Liver (tissue), 9 donors: ENCODE measurements around the gene CPSF4. TPM values are rescaled to one million over a fixed set of nuclear protein-coding genes. Genes with fewer than 3 reads are reported as not detected.

Experiments
- DNase-seq: peaks from one replicate; pipeline ENCODE4 v3.0.0-alpha.2; 2017; ENCODE audit warnings: low spot score
- H3K27ac ChIP-seq, 2 donors: one replicate each; pipeline ENCODE4 v1.7.0; 2013; ENCODE audit warnings: inconsistent platforms in 2 of 2, low read length in 2 of 2, control low read depth in 1 of 2, low read depth in 1 of 2, mild to moderate bottlenecking in 1 of 2
- H3K27me3 ChIP-seq, 4 donors: one replicate each; pipeline versions ENCODE4 v1.6.1 to v1.7.0; 2013; ENCODE audit warnings: low read length in 3 of 4, inconsistent platforms in 1 of 4, mild to moderate bottlenecking in 1 of 4, moderate library complexity in 1 of 4; ENCODE audit not compliant: control insufficient read depth in 4 of 4, insufficient read depth in 4 of 4
- H3K36me3 ChIP-seq, 4 donors: one replicate each; pipeline versions ENCODE4 v1.6.1 to v1.7.0; 2013; ENCODE audit warnings: low read length in 3 of 4, mild to moderate bottlenecking in 3 of 4, low read depth in 1 of 4, moderate library complexity in 1 of 4; ENCODE audit not compliant: control insufficient read depth in 4 of 4, insufficient read depth in 3 of 4
- H3K4me1 ChIP-seq, 4 donors: one replicate each; pipeline versions ENCODE4 v1.6.1 to v1.7.0; 2013; ENCODE audit warnings: low read length in 3 of 4, mild to moderate bottlenecking in 3 of 4, moderate library complexity in 1 of 4; ENCODE audit not compliant: control insufficient read depth in 4 of 4, insufficient read depth in 4 of 4
- H3K4me3 ChIP-seq, 3 donors: one replicate each; pipeline versions ENCODE4 v1.6.1 to v1.7.0; 2013; ENCODE audit warnings: low read length in 3 of 3, control low read depth in 1 of 3, low read depth in 1 of 3, mild to moderate bottlenecking in 1 of 3
- H3K9ac ChIP-seq, 2 donors: one replicate each; pipeline ENCODE4 v1.7.0; 2013; ENCODE audit warnings: low read length in 2 of 2, mild to moderate bottlenecking in 2 of 2, moderate library complexity in 2 of 2, control low read depth in 1 of 2, low read depth in 1 of 2
- H3K9me3 ChIP-seq, 4 donors: one replicate each; pipeline versions ENCODE4 v1.6.1 to v1.7.0; 2013; ENCODE audit warnings: low read length in 3 of 4; ENCODE audit not compliant: control insufficient read depth in 4 of 4
- CTCF ChIP-seq: fragments of 150-350 bp; IDR thresholded peaks from 2 replicates; pipeline ENCODE4 v1.5.1; 2017; ENCODE audit warnings: improper control_type of control experiment, low read depth, low read length; ENCODE audit not compliant: missing input control
- EGR1 ChIP-seq, 2 donors: IDR thresholded peaks; 2 replicates each; pipeline ENCODE4 v1.6.1; 2016 to 2018; ENCODE audit warnings: antibody characterized with exemption in 2 of 2, low read depth in 2 of 2
- FOXA1 ChIP-seq: IDR thresholded peaks from 2 replicates; pipeline ENCODE4 v1.6.1; 2016; ENCODE audit warnings: antibody characterized with exemption
- FOXA2 ChIP-seq: IDR thresholded peaks from 2 replicates; pipeline ENCODE4 v1.6.1; 2016; ENCODE audit warnings: antibody characterized with exemption
- GABPA ChIP-seq, 2 donors: IDR thresholded peaks in 1 of 2; conservative IDR thresholded peaks in 1 of 2; 2 replicates each; pipeline ENCODE4 v1.6.1; 2016; ENCODE audit warnings: antibody characterized with exemption in 2 of 2, mild to moderate bottlenecking in 1 of 2, moderate library complexity in 1 of 2
- HNF4G ChIP-seq: IDR thresholded peaks from 2 replicates; pipeline ENCODE4 v1.6.1; 2016; ENCODE audit warnings: antibody characterized with exemption
- JUND ChIP-seq, 2 donors: IDR thresholded peaks; 2 replicates each; pipeline ENCODE4 v1.6.1; 2016; ENCODE audit warnings: antibody characterized with exemption in 2 of 2
- MAX ChIP-seq: IDR thresholded peaks from 2 replicates; pipeline ENCODE4 v1.6.1; 2016; ENCODE audit warnings: antibody characterized with exemption
- NR2F2 ChIP-seq: IDR thresholded peaks from 2 replicates; pipeline ENCODE4 v1.6.1; 2016; ENCODE audit warnings: antibody characterized with exemption
- RAD21 ChIP-seq, 2 donors: IDR thresholded peaks; 2 replicates each; pipeline ENCODE4 v1.6.1; 2016; ENCODE audit warnings: antibody characterized with exemption in 2 of 2, mild to moderate bottlenecking in 2 of 2
- SP1 ChIP-seq: IDR thresholded peaks from 2 replicates; pipeline ENCODE4 v1.6.1; 2018; ENCODE audit warnings: antibody characterized with exemption, mild to moderate bottlenecking
- YY1 ChIP-seq: IDR thresholded peaks from 2 replicates; pipeline ENCODE4 v1.6.1; 2016; ENCODE audit warnings: antibody characterized with exemption, mild to moderate bottlenecking
- ZBTB33 ChIP-seq: IDR thresholded peaks from 2 replicates; pipeline ENCODE4 v1.6.1; 2016; ENCODE audit warnings: antibody characterized with exemption
- WGBS: extraction: QIAGEN DNeasy Blood & Tissue Kit; methylation state at CpG from one replicate; pipeline ENCODE4 v1.1.7; 2013; 5-methylcytosine and 5-hydroxymethylcytosine counted together
- polyA plus RNA-seq, 2 donors: library from polyadenylated mRNA; stranded (reverse) in 1 of 2; unstranded in 1 of 2; fragments of 200-250 nt in 1 of 2; fragments of >200 nt in 1 of 2; fragmentation: Nextera tagmentation in 1 of 2; extraction: Ambion mirVana in 1 of 2; gene quantifications; one replicate each; pipeline versions ENCODE4 v1.2.1 to v1.2.3, GENCODE V29; 2013 to 2015
- total RNA-seq, 2 donors: library from RNA; depleted of rRNA; stranded (reverse); fragments of >200 nt; gene quantifications; one replicate each; pipeline ENCODE4 v1.2.3, GENCODE V29; 2014
- donor health status: healthy.
- donor health status: healthy.
- donor health status: healthy.
- donor health status: healthy.
- donor health status: healthy.

CPSF4 gene
- total and polyA plus RNA-seq, 4 donors = 7.1 to 15.3 (median 10.5) TPM

GRCh38 chr7:99478464-99479440 lies 40.0 kb downstream of the CPSF4 start (continued):
- TF ChIP-seq CTCF = no peak

GRCh38 chr7:99485094-99485493 lies 46.4 kb downstream of the CPSF4 start:
- Histone ChIP-seq H3K27me3 (no peaks in the 10 kb centered on the region), H3K4me1 (no peaks in the 10 kb centered on the region), H3K9me3 (peaks cover 0 to 4% (median 0%) of the 10 kb centered on the region in 4 donors), H3K36me3 (peaks cover 2 to 17% (median 8%) of the 10 kb centered on the region in 4 donors), H3K9ac (no peak overlapping the region), H3K27ac (no peak overlapping the region), H3K4me3 (no peak overlapping the region)
- 96% methylated on average over 5 of the region's 5 CpGs for WGBS
- no peak for TF ChIP-seq JUND (IDR thresholded peaks at IDR 0.05)
- no peak for TF ChIP-seq NR2F2
- no peak for TF ChIP-seq EGR1 (IDR thresholded peaks at IDR 0.05; ENCODE audit: low read depth in 2 of 2)
- no peak for TF ChIP-seq ZBTB33
- no peak for TF ChIP-seq FOXA1
- TF ChIP-seq FOXA2 = no peak
- TF ChIP-seq YY1 = no peak
- no peak for TF ChIP-seq MAX
- no peak for TF ChIP-seq GABPA (IDR thresholded peaks at IDR 0.05 in 1 of 2, conservative IDR thresholded peaks at IDR 0.05 in 1 of 2)
- TF ChIP-seq SP1 = no peak
- no peak for DNase-seq

GRCh38 chr7:99489235-99489634 lies 50.5 kb downstream of the CPSF4 start:
- TF ChIP-seq RAD21 (IDR thresholded peaks at IDR 0.05) (no peak), GABPA (IDR thresholded peaks at IDR 0.05 in 1 of 2, conservative IDR thresholded peaks at IDR 0.05 in 1 of 2) (no peak), HNF4G (no peak)
- Histone ChIP-seq H3K9ac (no peak overlapping the region), H3K27ac (no peak overlapping the region), H3K9me3 (peaks cover 9 to 16% (median 12%) of the 10 kb centered on the region in 4 donors), H3K36me3 (peaks cover 11 to 28% (median 17%) of the 10 kb centered on the region in 4 donors), H3K27me3 (no peaks in the 10 kb centered on the region), H3K4me1 (no peaks in the 10 kb centered on the region), H3K4me3 (no peak overlapping the region)
- DNase-seq = no peak
- 61% methylated on average over 4 of the region's 4 CpGs for WGBS
